GM12878 (cell line): ENCODE measurements around the gene FHIP2A. TPM values are rescaled to one million over a fixed set of nuclear protein-coding genes. Genes with fewer than 3 reads are reported as not detected.
A peak's percentile ranks its signal among the peaks of the same experiment; 100 is the strongest.

Experiments
- ATAC-seq: fragments of 200-7000 bp; cut with Tn5 transposase; 3 replicates; pipeline ENCODE4 v1.9.1; 2020; ENCODE audit warnings: mild to moderate bottlenecking, moderate library complexity
- BruUV-seq: library from RNA; stranded (reverse); fragments of 400-500 nt; replicated peaks from 2 replicates; lab custom pipeline; 2021; lab: Mats Ljungman, UMichigan
- CTCF ChIA-PET: fragments of 300-600 bp; sonication (Branson Sonifier 250); formaldehyde crosslinking; extraction: SDS; loops from one replicate; lab custom pipeline; 2021; ENCODE audit warnings: inconsistent platforms; lab: Yijun Ruan, JAX
- POLR2A ChIA-PET: fragments of 350-600 bp; formaldehyde crosslinking; extraction: SDS; loops from one replicate; lab custom pipeline; 2021; ENCODE audit warnings: inconsistent platforms; lab: Charles Lee
- RAD21 ChIA-PET: fragments of 300-600 bp; sonication (Branson Sonifier 250); formaldehyde crosslinking; loops from one replicate; lab custom pipeline; 2023; ENCODE audit warnings: antibody characterized with exemption; ENCODE audit not compliant: unreplicated experiment; lab: Charles Lee
- SMC1A ChIA-PET: fragments of 300-600 bp; sonication (Branson Sonifier 250); formaldehyde crosslinking; loops from one replicate; lab custom pipeline; 2023; ENCODE audit not compliant: unreplicated experiment, uncharacterized antibody; lab: Charles Lee
- DNase-seq: peaks from one replicate; pipeline ENCODE4 v3.0.0-alpha.2; 2011; ENCODE audit warnings: low read depth, low spot score
- FAIRE-seq: peaks from 3 replicates; lab custom pipeline; 2011; peaks lifted over from hg19 to GRCh38; lab: Jason Lieb, UNC
- H2AFZ ChIP-seq: 2 replicates; pipeline ENCODE4 v1.6.0; 2011; ENCODE audit warnings: low read depth, low read length, control low read depth; ENCODE audit not compliant: control insufficient read depth
- H3K27ac ChIP-seq: 2 replicates; pipeline ENCODE4 v1.5.1; 2011; ENCODE audit warnings: control low read depth; ENCODE audit not compliant: control insufficient read depth, insufficient read depth
- H3K27me3 ChIP-seq, 2 experiments: replicated peaks in 1 of 2; 2 replicates each; pipeline versions ENCODE4 v1.6.0 to v1.6.1; 2011; ENCODE audit warnings: low read length in 1 of 2; ENCODE audit not compliant: control insufficient read depth in 2 of 2, insufficient read depth in 2 of 2
- H3K36me3 ChIP-seq, 2 experiments: 2 replicates each; pipeline ENCODE4 v1.5.1; 2011; ENCODE audit warnings: low read length in 1 of 2; ENCODE audit not compliant: control insufficient read depth in 2 of 2, insufficient read depth in 2 of 2
- H3K4me1 ChIP-seq: 2 replicates; pipeline ENCODE4 v1.6.1; 2011; ENCODE audit warnings: mild to moderate bottlenecking, low read length, moderate library complexity, mixed read lengths; ENCODE audit not compliant: control insufficient read depth, insufficient read depth
- H3K4me2 ChIP-seq: 2 replicates; pipeline ENCODE4 v1.6.0; 2011; ENCODE audit warnings: control low read depth; ENCODE audit not compliant: control insufficient read depth, insufficient read depth
- H3K4me3 ChIP-seq: fragments of 200-600 bp; sonication (generic); 2 replicates; pipeline ENCODE4 v1.5.1; 2016
- H3K79me2 ChIP-seq: 2 replicates; pipeline ENCODE4 v1.6.0; 2011; ENCODE audit warnings: low read length; ENCODE audit not compliant: control insufficient read depth, insufficient read depth
- H3K9ac ChIP-seq: 2 replicates; pipeline ENCODE4 v1.8.0; 2011; ENCODE audit warnings: low read length, control low read depth, mixed read lengths; ENCODE audit not compliant: control insufficient read depth, insufficient read depth
- H3K9me3 ChIP-seq: replicated peaks from 3 replicates; pipeline ENCODE4 v1.5.1; 2011; ENCODE audit warnings: mild to moderate bottlenecking, low read length; ENCODE audit not compliant: control insufficient read depth, insufficient read depth
- H4K20me1 ChIP-seq: 2 replicates; pipeline ENCODE4 v1.6.0; 2011; ENCODE audit not compliant: control insufficient read depth, insufficient read depth
- PBX3 ChIP-seq: IDR thresholded peaks from 2 replicates; pipeline ENCODE4 v1.6.1; 2011; ENCODE audit warnings: mild to moderate bottlenecking, low read depth, low read length, moderate library complexity; ENCODE audit not compliant: insufficient replicate concordance
- RUNX3 ChIP-seq: IDR thresholded peaks from 2 replicates; pipeline ENCODE4 v1.6.1; 2012; ENCODE audit warnings: low read length, inconsistent platforms
- ZBED1 ChIP-seq: IDR thresholded peaks from 2 replicates; pipeline ENCODE4 v1.6.1; 2016; ENCODE audit warnings: borderline replicate concordance
- WGBS: methylation state at CpG from one replicate; pipeline ENCODE4 v1.1.6; 2016; ENCODE audit warnings: low lambda C conversion rate; ENCODE audit not compliant: insufficient replicate concordance, insufficient coverage; ENCODE audit errors: missing lambda C conversion rate; 5-methylcytosine and 5-hydroxymethylcytosine counted together
- in situ Hi-C: fragments of 300-500 bp; cut with MboI; formaldehyde crosslinking; loops from 9 replicates; pipeline ENCODE4 v1.14.3; 2018; ENCODE audit warnings: mixed read lengths
- intact Hi-C: fragments of 100-400 bp; cut with micrococcal nuclease; formaldehyde crosslinking; loops from one replicate; pipeline ENCODE4 v1.14.2; 2022; ENCODE audit not compliant: unreplicated experiment
- polyA plus RNA-seq, 11 experiments: library from polyadenylated mRNA; depleted of rRNA in 4 of 11; unstranded in 6 of 11; stranded (reverse) in 5 of 11; fragments of >200 nt; fragmentation: Nextera tagmentation in 4 of 11; fragmentation: Illumina TruSeq in 1 of 11; extraction: Ambion mirVana in 4 of 11; extraction: Trizol in 1 of 11; gene quantifications; 1 replicate in 1 of 11; 2 replicates in 10 of 11; pipeline versions ENCODE4 v1.2.1 to v1.2.3, GENCODE V29; 2011 to 2016; ENCODE audit warnings: inconsistent platforms in 2 of 11, missing spikeins in 2 of 11, low read depth in 1 of 11
- total RNA-seq, 4 experiments: library from RNA; depleted of rRNA in 3 of 4; stranded (reverse); fragments of >200 nt in 3 of 4; fragmentation: Illumina TruSeq in 1 of 4; extraction: Trizol in 1 of 4; gene quantifications; 2 replicates each; pipeline versions ENCODE4 v1.2.1 to v1.2.3, GENCODE V29; 2013 to 2021

The FHIP2A gene
- total and polyA plus RNA-seq, 10 of the 15 experiments (the other 5 are each of a cell fraction or from before 2014, with no cell fraction given) = 6.8 to 30.4 (median 17.0) TPM

GRCh38 chr10:114822444-114823076 is 980 bp downstream of the FHIP2A start:
- Histone ChIP-seq H3K9ac (peak overlapping the region; percentile 86), H3K4me2 (peak overlapping the region; percentile 65), H3K27me3 (no peaks in the 10 kb centered on the region), H3K4me3 (peak overlapping the region; percentile 75), H3K4me1 (peaks cover 24% of the 10 kb centered on the region), H4K20me1 (no peaks in the 10 kb centered on the region), H3K79me2 (peaks cover 57% of the 10 kb centered on the region), H3K27ac (peak overlapping the region; percentile 80), H3K36me3 (no peaks in the 10 kb centered on the region), H2AFZ (peak overlapping the region; percentile 6), H3K9me3 (no peaks in the 10 kb centered on the region)
- peak; percentile 35 for ATAC-seq
- TF ChIP-seq ZBED1 (no peak), PBX3 (no peak), RUNX3 (peak; percentile 13; the same call in 1 of the 2 replicates)
- SMC1A ChIA-PET = interaction anchor here (0.8 to 1.6 kb wide), 4 partner anchors 12 to 272 kb away, joined by 3 to 4 read pairs (median 3); no protein-coding TSS in a partner anchor
- no TSS peak for BruUV-seq
- CTCF ChIA-PET = interaction anchor here (0.5 to 3.6 kb wide), 18 partner anchors 8 to 519 kb away, joined by 3 to 27 read pairs (median 6); partner anchors contain the start of gene TRUB1
- FAIRE-seq = no peak
- intact Hi-C loops = loop anchor here (5.0 kb wide), 1 partner anchor 125 kb away; no protein-coding TSS in a partner anchor
- DNase-seq = no peak
- POLR2A ChIA-PET = interaction anchor here (0.9 to 1.8 kb wide), 3 partner anchors 9 to 12 kb away, joined by 3 to 5 read pairs (median 4); no protein-coding TSS in a partner anchor
- under 1% methylated on average over 20 of the region's 22 CpGs for WGBS
- RAD21 ChIA-PET = interaction anchor here (1.4 to 2.2 kb wide), 5 partner anchors 7 to 307 kb away, joined by 3 to 10 read pairs (median 6); no protein-coding TSS in a partner anchor
- in situ Hi-C loops = loop anchor here (25.0 kb wide), 1 partner anchor 1135 kb away; the partner anchor contains the start of gene CASP7
